DMS153 treated with DMSO at 0.1 percent for 48 hours (cell line): ENCODE measurements around the gene IL1RL2.

ENCODE experiments used
- DNase-seq: peaks from one replicate; lab custom pipeline; 2025; ENCODE audit not compliant: unreplicated experiment; lab: John Stamatoyannopoulos, UW

Gene IL1RL2

DNA sequence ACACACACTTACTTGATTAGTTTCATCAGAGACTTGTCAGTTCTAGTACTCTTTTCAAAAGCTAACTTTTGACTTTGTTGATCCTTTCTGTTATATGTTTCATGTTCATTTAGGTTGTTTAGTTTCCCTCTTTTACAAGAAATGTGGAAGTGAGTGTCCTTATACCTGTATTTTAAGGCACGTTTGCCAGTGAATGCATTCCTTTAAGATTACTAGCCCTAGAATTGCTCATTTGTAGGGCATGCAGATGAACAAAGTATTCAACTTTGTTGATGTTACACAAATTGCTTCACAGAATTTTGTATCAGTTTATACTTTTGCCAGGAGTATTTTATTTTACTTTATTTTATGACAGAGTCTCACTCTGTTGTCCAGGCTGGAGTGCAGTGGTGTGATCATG, 6.3 kb downstream of the IL1RL2 start:
- DNase-seq = no peak

GRCh38 chr2:102194609-102195268, 7.9 kb downstream of the IL1RL2 start:
- no peak for DNase-seq

- DNase-seq = no peak
Observed at GRCh38 chr2:102197389-102198137, 10.7 kb downstream of the IL1RL2 start.

GRCh38 chr2:102200539-102200938, 13.7 kb downstream of the IL1RL2 start:
- DNase-seq = no peak

DNA sequence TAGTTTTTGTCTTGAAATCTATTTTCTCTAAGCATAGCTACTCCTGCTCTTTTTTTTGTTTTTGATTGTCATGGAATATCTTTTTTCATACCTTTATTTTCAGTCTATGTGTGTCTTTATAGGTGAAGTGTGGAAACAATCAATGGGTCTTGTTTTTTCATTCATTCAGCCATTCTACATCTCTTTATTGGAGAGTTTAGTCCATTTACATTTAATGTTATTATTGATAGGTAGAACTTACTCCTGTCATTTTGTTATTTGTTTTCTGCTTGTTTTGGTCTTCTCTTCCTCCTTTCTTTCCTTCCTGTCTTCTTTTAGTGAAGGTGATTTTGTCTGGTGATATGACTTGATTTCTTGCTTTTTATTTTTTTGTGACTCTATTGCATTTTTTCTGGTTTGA, 17.8 kb downstream of the IL1RL2 start:
- no peak for DNase-seq

DNA sequence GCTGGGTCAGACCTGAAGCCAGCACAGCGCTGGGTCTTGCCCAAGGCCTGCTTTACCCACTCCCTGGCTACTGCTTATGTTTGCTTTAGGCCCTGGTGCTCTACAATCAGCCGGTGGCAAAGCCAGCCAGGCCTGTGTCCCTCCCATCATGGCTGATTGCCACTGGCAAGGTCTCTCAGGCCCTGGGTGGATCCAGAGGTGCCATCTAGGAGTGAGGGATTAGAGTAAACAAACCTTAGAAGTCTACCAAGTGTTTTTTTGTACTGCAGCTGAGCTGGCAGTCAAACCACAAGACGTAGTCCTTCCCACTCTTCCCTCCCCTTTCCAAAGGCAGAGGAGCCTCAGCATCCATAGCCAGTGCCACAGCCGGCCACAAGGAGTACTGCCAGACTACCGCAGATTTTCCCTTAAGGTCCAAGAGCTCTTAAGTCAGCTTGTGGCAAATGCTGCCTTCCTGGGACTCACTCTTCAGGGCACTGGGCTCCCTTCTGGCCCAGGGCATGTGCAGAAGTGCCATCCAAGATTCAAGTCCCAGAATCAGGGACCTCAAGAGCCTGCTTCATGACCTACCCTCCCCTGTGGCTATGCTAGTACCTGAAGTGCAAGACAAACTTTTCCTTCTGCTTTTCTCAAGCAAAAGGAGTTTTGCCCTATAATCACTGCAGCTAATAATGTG, 20.0 kb downstream of the IL1RL2 start:
- DNase-seq = no peak

- DNase-seq = no peak
Observed at GRCh38 chr2:102208774-102209173, 22.0 kb downstream of the IL1RL2 start.

- DNase-seq = no peak
Observed at GRCh38 chr2:102209474-102209873, 22.7 kb downstream of the IL1RL2 start.

- DNase-seq = no peak
Observed at GRCh38 chr2:102217032-102217431, 30.2 kb downstream of the IL1RL2 start.

- DNase-seq = no peak
Observed at GRCh38 chr2:102224824-102225739, 38.3 kb downstream of the IL1RL2 start.

DNA sequence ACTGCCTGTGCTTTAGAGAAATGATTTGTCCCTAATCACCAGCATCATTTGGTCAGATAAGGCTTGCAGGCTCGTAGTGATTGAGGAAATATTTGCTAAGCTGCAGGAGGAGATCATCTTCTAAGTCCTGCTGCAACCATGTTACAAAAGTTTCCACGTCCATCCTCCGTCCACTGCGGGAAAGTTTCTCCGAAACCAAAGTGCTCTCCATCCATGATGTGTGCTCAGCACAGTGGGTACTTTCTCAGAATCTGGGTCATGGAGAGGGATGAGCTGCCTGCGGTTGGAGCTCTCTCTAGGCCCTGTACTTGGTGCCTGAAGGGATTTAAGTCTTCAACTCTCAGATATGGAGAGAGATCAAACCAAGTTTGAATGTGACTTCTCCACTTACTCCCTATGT, 39.3 kb downstream of the IL1RL2 start:
- no peak for DNase-seq

DNA sequence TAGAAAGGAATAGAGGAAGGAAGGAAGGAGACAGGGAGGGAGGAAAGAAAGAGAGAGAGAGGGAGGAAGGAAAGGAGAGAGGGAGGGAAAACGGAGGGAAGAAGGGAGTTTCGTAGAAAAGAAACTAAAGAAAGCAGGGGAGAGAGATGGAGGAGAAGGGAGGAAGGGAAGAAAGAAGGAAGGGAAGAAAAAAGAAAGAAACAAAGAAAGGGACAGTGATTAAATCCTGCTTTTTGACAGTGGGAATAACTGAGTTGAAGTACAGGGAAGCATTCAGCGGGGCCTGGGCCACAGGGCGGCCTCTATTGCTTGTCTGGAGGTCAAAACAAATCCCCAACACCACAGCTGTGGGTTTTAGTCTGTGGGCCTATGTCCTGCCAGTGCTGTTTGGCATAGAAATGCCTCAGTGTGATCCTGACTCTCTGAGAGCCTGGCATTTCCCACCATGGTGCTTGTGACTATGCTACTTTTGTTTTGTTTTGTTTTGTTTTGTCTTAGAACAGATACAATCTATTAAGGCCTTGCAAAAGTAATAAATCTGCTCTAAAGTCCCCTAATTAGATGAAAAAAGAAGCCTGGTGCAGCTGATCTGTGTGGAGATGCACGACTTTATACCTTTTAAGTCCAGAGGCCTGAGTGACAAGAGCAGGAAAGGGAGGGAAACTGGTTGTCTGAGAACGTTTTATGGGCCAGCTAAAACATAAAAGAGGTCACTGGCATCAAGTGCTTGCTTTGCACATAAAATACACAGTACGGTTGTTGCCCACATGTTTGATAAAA, 40.0 kb downstream of the IL1RL2 start:
- peak; percentile 76 for DNase-seq

GRCh38 chr2:102229141-102229769, 42.4 kb downstream of the IL1RL2 start:
- DNase-seq = no peak

GRCh38 chr2:102230410-102230909, 43.6 kb downstream of the IL1RL2 start:
- no peak for DNase-seq

DNA sequence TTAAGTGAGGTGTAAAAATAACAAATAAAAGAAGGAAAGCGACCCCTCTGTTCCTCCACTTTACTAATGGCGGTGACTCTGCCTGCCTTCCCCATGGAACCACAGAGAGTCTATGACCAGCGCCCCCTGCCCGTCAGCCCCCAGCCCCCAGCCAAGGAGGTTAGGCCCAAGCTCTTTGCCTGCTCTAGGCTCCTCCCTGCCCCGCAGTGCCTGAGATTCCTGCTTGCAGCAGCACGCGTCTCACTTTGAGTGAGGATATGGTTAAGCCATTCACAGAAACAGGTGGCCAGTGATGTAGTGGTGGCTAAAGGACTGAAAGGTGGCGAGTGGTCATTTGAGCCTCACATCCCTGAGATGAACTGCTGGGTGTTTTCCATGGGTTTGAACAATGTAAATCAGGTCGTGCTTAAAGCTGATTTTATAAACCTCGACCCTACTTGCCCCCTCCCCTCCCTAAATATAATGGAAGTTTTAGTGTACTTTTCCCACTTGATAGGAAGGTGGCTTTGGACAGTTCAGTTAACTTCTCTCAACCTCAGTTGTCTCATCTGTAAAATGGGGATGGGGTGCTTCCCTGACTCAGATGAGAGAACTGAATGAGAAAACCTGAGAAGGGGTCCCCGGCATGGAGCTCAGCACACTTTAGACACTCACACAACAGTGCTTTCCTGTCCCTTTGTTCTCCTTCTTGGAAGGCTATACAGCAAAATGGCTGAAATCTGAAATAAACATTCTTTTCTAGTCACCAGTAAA, 46.5 kb downstream of the IL1RL2 start:
- no peak for DNase-seq

DNA sequence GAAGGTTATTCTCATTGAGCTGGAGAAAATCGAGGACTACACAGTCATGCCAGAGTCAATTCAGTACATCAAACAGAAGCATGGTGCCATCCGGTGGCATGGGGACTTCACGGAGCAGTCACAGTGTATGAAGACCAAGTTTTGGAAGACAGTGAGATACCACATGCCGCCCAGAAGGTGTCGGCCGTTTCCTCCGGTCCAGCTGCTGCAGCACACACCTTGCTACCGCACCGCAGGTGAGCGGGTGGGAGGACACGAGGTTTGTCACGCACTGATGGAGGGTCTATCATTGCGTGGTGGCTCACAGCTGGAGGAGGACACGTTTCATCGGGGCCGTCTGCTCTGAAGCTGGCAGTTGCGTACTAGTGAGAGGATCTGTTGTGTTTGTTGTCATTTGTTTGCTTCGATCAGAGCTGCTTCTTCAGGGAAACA, 48.2 kb downstream of the IL1RL2 start:
- DNase-seq = no peak

DNA sequence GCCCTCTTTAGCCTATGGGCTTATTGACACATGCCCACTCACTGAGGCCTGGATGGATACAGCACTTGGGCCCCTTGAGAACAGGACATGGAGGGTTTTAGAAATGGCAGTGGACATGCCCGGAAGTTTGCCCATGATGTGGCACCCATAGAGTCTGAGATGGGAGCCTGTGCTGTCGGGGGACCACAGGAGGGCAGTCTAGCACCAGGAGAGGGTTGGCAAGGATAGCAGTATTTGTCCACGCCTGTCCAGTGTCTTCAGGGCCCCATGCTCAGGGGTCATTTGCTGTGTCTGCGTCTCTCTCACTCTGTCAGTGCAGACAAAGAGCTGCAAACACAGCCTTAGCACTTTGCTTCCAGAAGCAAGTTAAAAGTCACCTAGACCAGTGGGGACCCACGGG, 48.7 kb downstream of the IL1RL2 start:
- no peak for DNase-seq

DNA sequence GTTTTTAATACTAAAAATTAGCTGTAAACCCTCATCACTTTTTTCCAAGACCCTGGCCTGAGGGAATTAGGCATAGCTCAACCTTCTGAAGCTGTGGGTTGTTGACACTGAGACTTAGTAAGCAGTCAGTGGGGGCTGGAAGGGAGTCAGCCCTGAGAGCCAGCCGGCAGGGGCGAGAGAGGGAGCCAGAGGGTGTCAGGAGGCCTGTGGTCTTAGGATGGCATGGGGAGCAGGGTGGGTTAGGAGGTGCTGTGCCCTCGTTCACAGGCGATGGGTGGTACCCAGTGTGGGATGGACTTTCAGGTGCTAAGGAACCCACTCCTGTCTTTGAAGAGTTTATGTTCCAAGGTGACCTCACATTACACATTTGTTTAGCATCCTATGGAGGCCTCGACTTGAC, 49.3 kb downstream of the IL1RL2 start:
- DNase-seq = no peak

DNA sequence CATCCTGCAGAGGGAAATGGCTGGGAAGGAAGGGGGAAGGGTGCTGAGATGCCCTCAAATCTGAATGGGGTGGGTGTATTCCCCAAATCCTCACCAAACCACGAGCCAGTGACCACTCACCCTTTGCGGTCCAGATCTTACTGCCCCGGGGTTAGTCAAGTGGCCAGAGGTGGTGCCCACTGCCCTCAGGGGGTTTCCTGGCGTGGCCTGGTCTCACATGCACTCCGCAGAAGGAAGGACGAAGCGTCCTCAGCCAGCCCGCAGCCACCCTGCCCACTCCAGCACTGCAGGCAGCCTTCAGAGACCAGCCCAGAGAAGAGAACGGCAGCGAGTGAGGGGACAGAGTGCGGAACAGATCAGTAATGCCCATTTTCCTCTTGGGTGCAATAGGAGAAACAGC, 50.4 kb downstream of the IL1RL2 start:
- DNase-seq = no peak
